PFSK-1 (cell line): Measurements from ENCODE around the gene SRRT.

ENCODE experiments used
- FOXP2 ChIP-seq: optimal IDR thresholded peaks from 2 replicates; pipeline ENCODE3; 2011; ENCODE audit warnings: borderline replicate concordance, control low read depth, inconsistent platforms; ENCODE audit not compliant: insufficient read depth; ENCODE audit errors: extremely low read length, extremely low read depth
- POLR2AphosphoS5 ChIP-seq: IDR thresholded peaks from 2 replicates; pipeline ENCODE4 v1.6.1; 2012; ENCODE audit warnings: low read depth, mild to moderate bottlenecking, control low read depth, low read length, moderate library complexity
- REST ChIP-seq, 2 experiments: IDR thresholded peaks; 2 replicates each; pipeline versions ENCODE4 v1.6.1 to v1.8.0; 2011 to 2012; ENCODE audit warnings: low read depth in 2 of 2, low read length in 2 of 2, control low read depth in 1 of 2, inconsistent platforms in 1 of 2, mild to moderate bottlenecking in 1 of 2, moderate library complexity in 1 of 2; ENCODE audit not compliant: insufficient read depth in 1 of 2
- SIN3A ChIP-seq: IDR thresholded peaks from 2 replicates; pipeline ENCODE4 v1.6.1; 2012; ENCODE audit warnings: mild to moderate bottlenecking, low read length, moderate library complexity, borderline replicate concordance; ENCODE audit not compliant: insufficient read depth
- TAF1 ChIP-seq: IDR thresholded peaks from 2 replicates; pipeline ENCODE4 v1.6.1; 2012; ENCODE audit warnings: low read length, control low read depth, borderline replicate concordance; ENCODE audit not compliant: insufficient read depth

Gene SRRT

GRCh38 chr7:100835903-100836811 lies 38.7 kb upstream of the SRRT start:
- TF ChIP-seq FOXP2 (peak; percentile 14), REST (IDR thresholded peaks at IDR 0.05; ENCODE audit: insufficient read depth in 1 of 2, low read depth in 2 of 2, low read length in 2 of 2) (no peak)

- TF ChIP-seq POLR2AphosphoS5 (no peak), SIN3A (no peak), REST (IDR thresholded peaks at IDR 0.05; ENCODE audit: insufficient read depth in 1 of 2, low read depth in 2 of 2, low read length in 2 of 2) (no peak), TAF1 (no peak), FOXP2 (no peak)
Observed at GRCh38 chr7:100836812-100837098, 38.1 kb upstream of the SRRT start.

GRCh38 chr7:100837099-100837836 lies 37.6 kb upstream of the SRRT start:
- no peak for TF ChIP-seq SIN3A
- TF ChIP-seq POLR2AphosphoS5: peak; percentile 53; the same call in 1 of the 2 replicates
- peak; percentile 84 for TF ChIP-seq FOXP2
- no peak for TF ChIP-seq REST (IDR thresholded peaks at IDR 0.05; ENCODE audit: insufficient read depth in 1 of 2, low read depth in 2 of 2, low read length in 2 of 2)
- peak; percentile 80; the same call in 1 of the 2 replicates for TF ChIP-seq TAF1

DNA sequence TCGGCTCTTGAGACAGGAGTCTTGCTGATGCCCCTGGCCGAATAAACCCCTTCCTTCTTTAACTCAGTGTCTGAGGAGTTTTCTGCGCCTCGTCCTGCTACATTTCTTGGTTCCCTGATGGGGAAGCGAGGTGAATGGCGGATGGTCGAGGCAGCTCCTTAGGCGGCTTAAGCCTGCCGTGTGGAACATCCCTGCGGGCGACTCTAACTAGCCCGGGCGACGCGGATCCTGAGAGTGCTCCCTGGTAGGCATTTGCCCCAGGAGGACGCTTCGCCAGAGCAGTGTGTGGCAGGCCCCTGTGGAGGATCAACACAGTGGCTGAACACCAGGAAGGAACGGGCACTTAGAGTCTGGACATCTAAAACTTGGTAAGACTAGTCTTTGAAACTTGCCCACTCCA lies 35.5 kb upstream of the SRRT start:
- TF ChIP-seq TAF1 (no peak), REST (IDR thresholded peaks at IDR 0.05; ENCODE audit: insufficient read depth in 1 of 2, low read depth in 2 of 2, low read length in 2 of 2) (no peak), SIN3A (no peak), FOXP2 (no peak), POLR2AphosphoS5 (no peak)
